Stimulated activated CD4-positive, alpha-beta T cell treated with anti-CD3 and anti-CD28 coated beads, Interleukin-15, amount 100 ng/mL, for 1 hour (primary cell): ENCODE measurements around the gene LRCOL1.
A peak's percentile ranks its signal among the peaks of the same experiment; 100 is the strongest.

Experiments
- DNase-seq, 2 donors: peaks; one replicate each; pipeline ENCODE4 v3.0.0-alpha.2; 2020; ENCODE audit warnings: low read depth in 1 of 2, low spot score in 1 of 2

The LRCOL1 gene

GRCh38 chr12:132568826-132569480 lies 41.4 kb downstream of the LRCOL1 start:
- no peak for DNase-seq

- no peak for DNase-seq
Measured at GRCh38 chr12:132568301-132568700, 42.1 kb downstream of the LRCOL1 start.

- DNase-seq: no peak
Measured at GRCh38 chr12:132566516-132567131, 43.8 kb downstream of the LRCOL1 start.

GRCh38 chr12:132565365-132565764 lies 45.0 kb downstream of the LRCOL1 start:
- DNase-seq: no peak

GRCh38 chr12:132563911-132564310 lies 46.5 kb downstream of the LRCOL1 start:
- no peak for DNase-seq

- DNase-seq: no peak
Measured at GRCh38 chr12:132562489-132563021, 47.8 kb downstream of the LRCOL1 start.

GRCh38 chr12:132561427-132562156 lies 48.8 kb downstream of the LRCOL1 start:
- DNase-seq: no peak

- DNase-seq: peak; percentile 51 to 66
Measured at GRCh38 chr12:132560614-132561426, 49.6 kb downstream of the LRCOL1 start.

GRCh38 chr12:132560364-132560613 lies 50.1 kb downstream of the LRCOL1 start:
- DNase-seq: no peak

- DNase-seq: peak in 1 of 2 donors; percentile 30
Measured at GRCh38 chr12:132559652-132560363, 50.6 kb downstream of the LRCOL1 start.

- DNase-seq: no peak
Measured at GRCh38 chr12:132558861-132559623, 51.3 kb downstream of the LRCOL1 start.

GRCh38 chr12:132558042-132558856 lies 52.1 kb downstream of the LRCOL1 start:
- no peak for DNase-seq

GRCh38 chr12:132557291-132558015 lies 52.9 kb downstream of the LRCOL1 start:
- no peak for DNase-seq

GRCh38 chr12:132556801-132557200 lies 53.6 kb downstream of the LRCOL1 start:
- no peak for DNase-seq

GRCh38 chr12:132556216-132556615 lies 54.2 kb downstream of the LRCOL1 start:
- DNase-seq: no peak

GRCh38 chr12:132555686-132556085 lies 54.7 kb downstream of the LRCOL1 start:
- DNase-seq: no peak

GRCh38 chr12:132554845-132555630 lies 55.3 kb downstream of the LRCOL1 start:
- DNase-seq: peak in 1 of 2 donors; percentile 18
